ENCODE measurements around the gene IGFLR1.

IGFLR1 gene

GRCh38 chr19:35738021-35738886 lies 4.0 kb downstream of the IGFLR1 start:
- Histone ChIP-seq H3K4ac (ENCODE audit: low read depth, low read length) (no peak overlapping the region), H3K23ac (ENCODE audit: low read length) (no peak overlapping the region), H2AK5ac (ENCODE audit: low read length) (no peak overlapping the region), H3K4me2 (ENCODE audit: low read length) (no peak overlapping the region), H3K79me2 (ENCODE audit: control insufficient read depth, insufficient read depth, low read length, poor library complexity) (no peaks in the 10 kb centered on the region), H3K4me1 (ENCODE audit: control insufficient read depth in 1 of 2, insufficient read depth in 2 of 2, low read length in 2 of 2) (peaks cover 5% of the 10 kb centered on the region in 2 experiments), H2BK12ac (ENCODE audit: low read length) (no peak overlapping the region), H2BK5ac (ENCODE audit: low read depth, low read length, poor library complexity) (no peak overlapping the region), H2AFZ (ENCODE audit: insufficient read depth, low read length, poor library complexity) (no peak overlapping the region), H3K9me3 (ENCODE audit: insufficient read depth, low read depth, low read length) (no peaks in the 10 kb centered on the region), H4K91ac (ENCODE audit: low read depth, low read length) (no peak overlapping the region), H4K12ac (ENCODE audit: low read depth, low read length) (no peak overlapping the region), H3K4me3 (ENCODE audit: low read depth, low read length) (no peak overlapping the region), H3K9ac (ENCODE audit: low read length) (no peak overlapping the region), H4K8ac (ENCODE audit: low read depth, low read length) (no peak overlapping the region), H2BK120ac (ENCODE audit: insufficient read depth, low read length, poor library complexity) (no peak overlapping the region), H3K27me3 (ENCODE audit: insufficient read depth, low read length) (no peaks in the 10 kb centered on the region), H3K79me1 (ENCODE audit: low read length) (peaks cover 3% of the 10 kb centered on the region), H3K14ac (ENCODE audit: low read length) (no peak overlapping the region), H3K27ac (ENCODE audit: low read depth, low read length) (no peak overlapping the region), H3K36me3 (ENCODE audit: control insufficient read depth in 1 of 2, insufficient read depth in 2 of 2, low read length in 2 of 2) (peaks cover 53 to 58% of the 10 kb centered on the region in 2 experiments), H3K18ac (ENCODE audit: low read length) (no peak overlapping the region)
- no peak for DNase-seq
- no CpG with 5 or more reads among the region's 37 CpGs for WGBS (ENCODE audit: extremely low coverage, insufficient coverage, insufficient read length)

- H3K27me3 ChIP-seq (ENCODE audit: insufficient read depth, low read length), result no peaks in the 10 kb centered on the region
- no peak overlapping the region for H3K18ac ChIP-seq (ENCODE audit: low read length)
- H3K9me3 ChIP-seq (ENCODE audit: insufficient read depth, low read depth, low read length), result no peaks in the 10 kb centered on the region
- no peak overlapping the region for H2BK5ac ChIP-seq (ENCODE audit: low read depth, low read length, poor library complexity)
- H2AFZ ChIP-seq (ENCODE audit: insufficient read depth, low read length, poor library complexity), result no peak overlapping the region
- H3K79me1 ChIP-seq (ENCODE audit: low read length), result peaks cover 3% of the 10 kb centered on the region
- H3K23ac ChIP-seq (ENCODE audit: low read length), result no peak overlapping the region
- no peak overlapping the region for H3K27ac ChIP-seq (ENCODE audit: low read depth, low read length)
- no CpG with 5 or more reads among the region's 22 CpGs for WGBS (ENCODE audit: extremely low coverage, insufficient coverage, insufficient read length)
- H3K4me1 ChIP-seq (ENCODE audit: control insufficient read depth in 1 of 2, insufficient read depth in 2 of 2, low read length in 2 of 2), result peaks cover 5% of the 10 kb centered on the region in 2 experiments
- no peak overlapping the region for H4K12ac ChIP-seq (ENCODE audit: low read depth, low read length)
- no peak overlapping the region for H3K4ac ChIP-seq (ENCODE audit: low read depth, low read length)
- H3K79me2 ChIP-seq (ENCODE audit: control insufficient read depth, insufficient read depth, low read length, poor library complexity), result no peaks in the 10 kb centered on the region
- no peak overlapping the region for H4K91ac ChIP-seq (ENCODE audit: low read depth, low read length)
- H3K4me3 ChIP-seq (ENCODE audit: low read depth, low read length), result no peak overlapping the region
- peaks cover 61 to 64% of the 10 kb centered on the region in 2 experiments for H3K36me3 ChIP-seq (ENCODE audit: control insufficient read depth in 1 of 2, insufficient read depth in 2 of 2, low read length in 2 of 2)
- DNase-seq, result no peak
- H3K14ac ChIP-seq (ENCODE audit: low read length), result no peak overlapping the region
- no peak overlapping the region for H3K9ac ChIP-seq (ENCODE audit: low read length)
- H2BK12ac ChIP-seq (ENCODE audit: low read length), result no peak overlapping the region
- H2BK120ac ChIP-seq (ENCODE audit: insufficient read depth, low read length, poor library complexity), result no peak overlapping the region
- H4K8ac ChIP-seq (ENCODE audit: low read depth, low read length), result no peak overlapping the region
- H2AK5ac ChIP-seq (ENCODE audit: low read length), result no peak overlapping the region
- H3K4me2 ChIP-seq (ENCODE audit: low read length), result no peak overlapping the region
Observed at GRCh38 chr19:35736913-35737886, 5.1 kb downstream of the IGFLR1 start.

GRCh38 chr19:35734889-35735288 lies 7.4 kb downstream of the IGFLR1 start:
- H2BK12ac ChIP-seq (ENCODE audit: low read length), result no peak overlapping the region
- H3K4me2 ChIP-seq (ENCODE audit: low read length), result no peak overlapping the region
- no peak overlapping the region for H2BK120ac ChIP-seq (ENCODE audit: insufficient read depth, low read length, poor library complexity)
- DNase-seq, result no peak
- H4K8ac ChIP-seq (ENCODE audit: low read depth, low read length), result no peak overlapping the region
- no peak overlapping the region for H2BK5ac ChIP-seq (ENCODE audit: low read depth, low read length, poor library complexity)
- H3K27me3 ChIP-seq (ENCODE audit: insufficient read depth, low read length), result no peaks in the 10 kb centered on the region
- H3K79me2 ChIP-seq (ENCODE audit: control insufficient read depth, insufficient read depth, low read length, poor library complexity), result no peaks in the 10 kb centered on the region
- no peak overlapping the region for H4K12ac ChIP-seq (ENCODE audit: low read depth, low read length)
- peaks cover 2 to 3% of the 10 kb centered on the region in 2 experiments for H3K4me1 ChIP-seq (ENCODE audit: control insufficient read depth in 1 of 2, insufficient read depth in 2 of 2, low read length in 2 of 2)
- no peak overlapping the region for H3K9ac ChIP-seq (ENCODE audit: low read length)
- H3K4me3 ChIP-seq (ENCODE audit: low read depth, low read length), result no peak overlapping the region
- peaks cover 84 to 87% of the 10 kb centered on the region in 2 experiments for H3K36me3 ChIP-seq (ENCODE audit: control insufficient read depth in 1 of 2, insufficient read depth in 2 of 2, low read length in 2 of 2)
- no CpG with 5 or more reads among the region's 5 CpGs for WGBS (ENCODE audit: extremely low coverage, insufficient coverage, insufficient read length)
- H3K18ac ChIP-seq (ENCODE audit: low read length), result no peak overlapping the region
- no peak overlapping the region for H3K14ac ChIP-seq (ENCODE audit: low read length)
- no peak overlapping the region for H3K4ac ChIP-seq (ENCODE audit: low read depth, low read length)
- H2AFZ ChIP-seq (ENCODE audit: insufficient read depth, low read length, poor library complexity), result no peak overlapping the region
- H4K91ac ChIP-seq (ENCODE audit: low read depth, low read length), result no peak overlapping the region
- peaks cover 3% of the 10 kb centered on the region for H3K79me1 ChIP-seq (ENCODE audit: low read length)
- no peak overlapping the region for H3K27ac ChIP-seq (ENCODE audit: low read depth, low read length)
- H2AK5ac ChIP-seq (ENCODE audit: low read length), result no peak overlapping the region
- no peaks in the 10 kb centered on the region for H3K9me3 ChIP-seq (ENCODE audit: insufficient read depth, low read depth, low read length)
- H3K23ac ChIP-seq (ENCODE audit: low read length), result no peak overlapping the region

- no peak for DNase-seq
- H3K36me3 ChIP-seq (ENCODE audit: control insufficient read depth in 1 of 2, insufficient read depth in 2 of 2, low read length in 2 of 2), result peaks cover 90 to 93% of the 10 kb centered on the region in 2 experiments
- H2AFZ ChIP-seq (ENCODE audit: insufficient read depth, low read length, poor library complexity), result no peak overlapping the region
- no peak overlapping the region for H3K18ac ChIP-seq (ENCODE audit: low read length)
- H2BK5ac ChIP-seq (ENCODE audit: low read depth, low read length, poor library complexity), result no peak overlapping the region
- H3K4me1 ChIP-seq (ENCODE audit: control insufficient read depth in 1 of 2, insufficient read depth in 2 of 2, low read length in 2 of 2), result no peaks in the 10 kb centered on the region
- H3K9me3 ChIP-seq (ENCODE audit: insufficient read depth, low read depth, low read length), result no peaks in the 10 kb centered on the region
- no peak overlapping the region for H3K4me2 ChIP-seq (ENCODE audit: low read length)
- H3K79me1 ChIP-seq (ENCODE audit: low read length), result peaks cover 3% of the 10 kb centered on the region
- no peak overlapping the region for H3K27ac ChIP-seq (ENCODE audit: low read depth, low read length)
- no peak overlapping the region for H2AK5ac ChIP-seq (ENCODE audit: low read length)
- no peak overlapping the region for H4K12ac ChIP-seq (ENCODE audit: low read depth, low read length)
- no peaks in the 10 kb centered on the region for H3K79me2 ChIP-seq (ENCODE audit: control insufficient read depth, insufficient read depth, low read length, poor library complexity)
- no peak overlapping the region for H2BK12ac ChIP-seq (ENCODE audit: low read length)
- peak overlapping the region; percentile 20 for H4K91ac ChIP-seq (ENCODE audit: low read depth, low read length)
- H3K4ac ChIP-seq (ENCODE audit: low read depth, low read length), result no peak overlapping the region
- no CpG with 5 or more reads among the region's 8 CpGs for WGBS (ENCODE audit: extremely low coverage, insufficient coverage, insufficient read length)
- H3K23ac ChIP-seq (ENCODE audit: low read length), result no peak overlapping the region
- no peak overlapping the region for H4K8ac ChIP-seq (ENCODE audit: low read depth, low read length)
- no peaks in the 10 kb centered on the region for H3K27me3 ChIP-seq (ENCODE audit: insufficient read depth, low read length)
- H3K14ac ChIP-seq (ENCODE audit: low read length), result no peak overlapping the region
- H2BK120ac ChIP-seq (ENCODE audit: insufficient read depth, low read length, poor library complexity), result no peak overlapping the region
- H3K9ac ChIP-seq (ENCODE audit: low read length), result no peak overlapping the region
- H3K4me3 ChIP-seq (ENCODE audit: low read depth, low read length), result no peak overlapping the region
Observed at GRCh38 chr19:35734273-35734672, 8.0 kb downstream of the IGFLR1 start.

Measured in trophoblast cell (in vitro differentiated cells and primary cell).